Spleen (tissue), 7 donors: ENCODE measurements around the gene PLA2G4E.

Experiments used
- POLR2A ChIP-seq, 3 donors: fragments of 450-650 bp; IDR thresholded peaks; one replicate each; pipeline ENCODE4 v1.5.1; 2017; ENCODE audit warnings: antibody characterized with exemption in 3 of 3, mild to moderate bottlenecking in 1 of 3
- TF ChIP-seq, protein P1 (sequence below), 11 experiments: fragments of 200-600 bp in 7 of 11; fragments of 450-650 bp in 4 of 11; sonication (generic) in 4 of 11; IDR thresholded peaks in 8 of 11; conservative IDR thresholded peaks in 3 of 11; 1 replicate in 7 of 11; 2 replicates in 4 of 11; pipeline versions ENCODE4 v1.4.0 to v1.8.0; 2016 to 2021; ENCODE audit warnings: antibody characterized with exemption in 11 of 11, inconsistent platforms in 4 of 11, mild to moderate bottlenecking in 1 of 11
- donor health status: DM: no; HTN: no; CAD: no; lungs with moderate emphysema.
- donor health status: DM: no; HTN: no; CAD: no.
- donor health status: DM: no; HTN: no; CAD: no.

DNA sequence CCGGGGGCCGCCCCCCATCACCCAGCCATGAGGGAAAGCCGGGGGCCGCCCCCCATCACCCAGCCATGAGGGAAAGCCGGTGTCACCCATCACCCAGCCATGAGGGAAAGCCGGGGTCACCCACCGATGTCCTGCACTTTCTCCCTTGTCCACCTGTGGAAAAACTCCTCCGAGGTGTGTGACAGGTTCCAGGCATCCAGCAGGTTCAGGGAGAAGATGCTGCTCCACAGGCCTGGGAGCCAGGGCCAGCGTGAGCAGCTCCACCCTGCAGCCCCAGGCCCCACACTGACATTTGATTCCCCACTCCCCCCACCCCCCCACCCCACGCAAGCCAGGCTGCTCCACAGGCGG, 32.9 kb downstream of the PLA2G4E start:
- TF ChIP-seq POLR2A (IDR thresholded peaks at IDR 0.05): no peak
- TF ChIP-seq, protein P1, sequence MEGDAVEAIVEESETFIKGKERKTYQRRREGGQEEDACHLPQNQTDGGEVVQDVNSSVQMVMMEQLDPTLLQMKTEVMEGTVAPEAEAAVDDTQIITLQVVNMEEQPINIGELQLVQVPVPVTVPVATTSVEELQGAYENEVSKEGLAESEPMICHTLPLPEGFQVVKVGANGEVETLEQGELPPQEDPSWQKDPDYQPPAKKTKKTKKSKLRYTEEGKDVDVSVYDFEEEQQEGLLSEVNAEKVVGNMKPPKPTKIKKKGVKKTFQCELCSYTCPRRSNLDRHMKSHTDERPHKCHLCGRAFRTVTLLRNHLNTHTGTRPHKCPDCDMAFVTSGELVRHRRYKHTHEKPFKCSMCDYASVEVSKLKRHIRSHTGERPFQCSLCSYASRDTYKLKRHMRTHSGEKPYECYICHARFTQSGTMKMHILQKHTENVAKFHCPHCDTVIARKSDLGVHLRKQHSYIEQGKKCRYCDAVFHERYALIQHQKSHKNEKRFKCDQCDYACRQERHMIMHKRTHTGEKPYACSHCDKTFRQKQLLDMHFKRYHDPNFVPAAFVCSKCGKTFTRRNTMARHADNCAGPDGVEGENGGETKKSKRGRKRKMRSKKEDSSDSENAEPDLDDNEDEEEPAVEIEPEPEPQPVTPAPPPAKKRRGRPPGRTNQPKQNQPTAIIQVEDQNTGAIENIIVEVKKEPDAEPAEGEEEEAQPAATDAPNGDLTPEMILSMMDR (IDR thresholded peaks at IDR 0.05 in 8 of 11, conservative IDR thresholded peaks at IDR 0.05 in 3 of 11): no peak
